ENCODE measurements around the gene ARID3B. TPM values are rescaled to one million over a fixed set of nuclear protein-coding genes. Genes with fewer than 3 reads are reported as not detected.
A peak's percentile ranks its signal among the peaks of the same experiment; 100 is the strongest.

The ARID3B gene
- total and polyA plus RNA-seq, 2 of the 13 experiments (the other 11 are each of a cell fraction or from before 2014, with no cell fraction given): 5.3 to 12.8 TPM

GRCh38 chr15:74545776-74546656 lies 5.0 kb downstream of the ARID3B start (continued):
- TF ChIP-seq GRHL1 (CRISPR knock-in tag; conservative IDR thresholded peaks at IDR 0.05) (no peak), BCL3 (CRISPR knock-in tag; IDR thresholded peaks at IDR 0.05) (peak; percentile 77; the same call in 1 of the 2 replicates), AFF4 (CRISPR knock-in tag; IDR thresholded peaks at IDR 0.05) (no peak), ZNF446 (CRISPR knock-in tag; IDR thresholded peaks at IDR 0.05) (no peak), ZBTB2 (CRISPR knock-in tag; IDR thresholded peaks at IDR 0.05; ENCODE audit: low read depth) (peak; percentile 60; the same call in 1 of the 2 replicates), KIAA2018 (CRISPR knock-in tag; IDR thresholded peaks at IDR 0.05; ENCODE audit: borderline replicate concordance) (no peak), ZNF205 (CRISPR knock-in tag; IDR thresholded peaks at IDR 0.05) (0 out of 2 replicates have a peak, but pooled peaks have one; percentile 33)

All from HepG2 (cell line).